ENCODE results near the gene HOXB3.
"Not testable (repeated sequence)": the region's sequence is repeated elsewhere in the genome, so short reads cannot be mapped to it uniquely, and the experiment has no call there.

HOXB3 gene

DNA sequence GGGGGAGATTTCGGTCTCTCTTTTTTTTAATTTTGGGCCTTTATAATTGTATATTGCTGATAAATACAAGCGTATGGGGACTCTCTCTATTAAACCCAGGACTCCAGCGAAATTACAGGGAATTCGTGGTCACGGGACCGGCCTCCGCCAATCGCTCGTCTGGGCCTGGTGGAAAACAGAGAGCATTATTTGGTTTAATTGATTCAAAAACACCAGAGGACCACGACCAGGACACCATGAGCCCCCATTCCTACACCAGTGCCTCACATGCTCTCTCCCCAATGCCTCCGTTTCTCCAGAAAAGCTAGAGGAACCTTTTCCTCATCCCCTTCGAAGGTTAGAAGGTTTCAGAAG, 45.0 kb downstream of the HOXB3 start, which contains the start of gene HOXB2:
Gene HOXB2, minus strand, starts transcription at position 88 of the 354 bp plus-strand sequence. CDS start 198 bp downstream, outside the sequence.
- DNase-seq (ENCODE audit: low read depth), result peak; percentile 49

DNA sequence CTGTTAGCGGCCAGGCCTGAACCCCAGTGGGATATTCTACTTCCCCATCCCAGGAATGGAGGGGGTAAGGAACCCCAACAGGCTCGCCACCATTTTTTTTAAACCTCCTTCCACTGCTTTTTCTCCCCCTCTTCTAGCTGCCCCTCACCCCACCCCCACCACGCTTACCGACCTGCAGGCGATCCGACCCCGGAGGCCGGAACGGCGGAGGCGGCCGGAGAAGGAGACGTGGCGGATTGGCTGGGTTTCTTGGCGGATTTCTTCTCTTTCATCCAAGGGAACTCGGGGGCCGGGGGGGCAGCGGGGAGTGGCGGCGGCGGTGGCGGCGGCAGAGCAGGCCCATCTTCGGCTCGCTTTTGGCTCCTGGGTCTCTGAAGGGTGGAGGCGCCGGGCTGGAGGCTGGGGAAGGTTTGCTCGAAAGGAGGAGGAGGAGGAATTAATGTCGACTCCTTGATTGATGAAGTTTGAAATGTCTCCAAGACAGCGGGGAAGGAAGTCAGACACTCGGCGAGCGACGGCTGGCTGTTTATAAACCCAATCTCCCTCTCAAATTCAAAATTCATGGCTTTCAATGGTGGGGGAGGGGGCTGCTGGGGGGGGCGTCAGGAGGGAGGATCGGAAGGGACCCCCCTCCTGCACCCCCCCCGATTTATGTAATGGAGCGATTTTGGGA, 45.6 kb downstream of the HOXB3 start:
- peak; percentile 72 for DNase-seq (ENCODE audit: low read depth)

DNA sequence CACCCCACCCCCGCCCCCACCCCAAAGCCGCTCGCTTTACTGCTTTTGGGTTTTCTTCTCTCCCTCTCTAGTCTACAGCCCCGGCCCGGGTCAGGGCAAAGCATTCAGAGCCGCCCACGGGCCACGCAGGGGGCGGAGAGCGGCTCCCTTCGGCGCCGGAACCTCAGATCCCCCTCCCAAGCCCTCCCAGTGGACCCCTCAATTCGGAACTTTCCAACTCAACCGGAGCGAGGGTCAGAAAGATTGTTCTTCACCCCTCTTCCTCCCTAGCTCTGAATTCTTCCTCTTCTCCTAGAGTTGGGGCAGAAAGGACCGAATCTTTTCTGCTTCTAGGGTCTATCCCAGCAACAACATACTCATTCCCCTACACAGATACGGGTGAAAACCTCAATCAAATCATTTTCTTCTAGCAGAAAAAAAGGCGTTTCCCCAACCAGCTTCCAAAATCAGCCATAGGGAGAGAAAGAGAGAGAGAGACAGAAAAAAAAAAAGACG, 46.1 kb downstream of the HOXB3 start:
- no peak for DNase-seq (ENCODE audit: low read depth)

GRCh38 chr17:48543107-48543853, 46.8 kb downstream of the HOXB3 start:
- DNase-seq (ENCODE audit: low read depth), result peak; percentile 58

- DNase-seq (ENCODE audit: low read depth), result no peak
These were observed 47.3 kb downstream of the HOXB3 start for GRCh38 chr17:48542698-48543106.

GRCh38 chr17:48542114-48542656, 47.9 kb downstream of the HOXB3 start:
- peak; percentile 50 for DNase-seq (ENCODE audit: low read depth)

DNA sequence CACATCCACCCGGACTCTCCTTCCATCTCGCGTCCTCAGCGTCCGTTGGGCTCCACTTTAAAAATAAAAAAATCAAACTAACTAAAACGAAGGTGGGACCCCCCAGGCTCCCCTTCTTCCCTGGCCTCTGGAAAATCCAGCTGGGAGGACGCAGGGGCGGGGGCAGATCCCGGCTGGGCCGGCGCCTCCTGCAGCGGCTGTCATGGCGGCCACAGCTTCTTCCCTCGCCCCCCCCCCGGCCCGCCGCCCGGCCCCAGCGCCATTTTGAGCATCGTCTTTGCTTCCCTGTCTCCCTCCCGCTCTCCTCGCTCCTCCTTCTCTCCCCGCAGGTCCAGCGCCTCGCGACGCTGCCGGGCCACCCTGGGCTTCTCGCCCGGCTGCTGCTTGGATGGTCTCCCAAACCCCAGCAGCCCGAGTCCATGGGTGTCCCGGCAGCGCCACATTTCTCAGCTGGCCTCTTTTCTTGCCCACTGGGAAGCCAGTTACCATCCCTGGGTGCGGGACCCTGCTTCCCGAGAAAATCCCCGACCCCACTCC, 48.4 kb downstream of the HOXB3 start:
- DNase-seq (ENCODE audit: low read depth), result peak; percentile 72

GRCh38 chr17:48541036-48541576, 48.9 kb downstream of the HOXB3 start:
- DNase-seq (ENCODE audit: low read depth), result no peak

DNA sequence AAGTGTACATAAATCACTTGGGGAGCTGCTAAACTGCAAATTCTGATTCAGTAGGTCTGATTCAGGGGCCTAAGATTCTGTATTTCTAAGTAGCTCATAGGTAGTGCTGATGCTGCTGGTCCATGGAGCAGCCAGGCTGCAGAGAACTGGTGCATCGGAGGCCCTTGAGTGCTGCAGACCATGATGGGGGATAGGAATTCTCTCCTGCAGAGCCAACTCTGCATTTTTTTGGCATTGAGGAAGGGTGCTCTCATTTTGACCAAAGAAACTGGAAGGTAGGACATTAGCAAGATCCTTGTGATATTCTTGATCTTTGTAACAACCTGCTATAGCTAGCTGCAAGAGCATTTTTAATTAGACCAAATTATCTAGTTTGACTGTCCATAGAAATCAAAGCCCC, 49.8 kb downstream of the HOXB3 start:
- no peak for DNase-seq (ENCODE audit: low read depth)

GRCh38 chr17:48539177-48539576, 50.9 kb downstream of the HOXB3 start:
- peak; percentile 82 for DNase-seq (ENCODE audit: low read depth)

DNA sequence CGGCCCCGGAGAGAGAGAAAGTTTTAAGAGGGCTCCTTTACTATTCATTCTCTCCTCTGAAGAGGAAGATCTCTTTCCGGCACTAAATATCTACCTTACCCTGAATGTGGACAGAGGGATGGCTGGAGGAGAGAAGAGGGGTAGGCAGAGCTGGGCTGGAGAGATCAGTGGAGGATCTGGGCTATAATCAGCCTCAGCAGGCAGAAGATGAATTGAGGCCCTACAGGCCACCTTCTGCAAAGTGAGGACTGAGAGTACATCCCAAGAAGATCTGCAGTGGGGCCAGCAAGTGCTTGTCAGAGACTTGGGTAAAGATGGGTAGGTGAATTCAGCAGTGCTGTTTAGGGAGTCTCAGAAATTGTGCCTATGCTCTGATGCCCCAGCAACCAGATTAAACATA, 52.7 kb downstream of the HOXB3 start:
- DNase-seq (ENCODE audit: low read depth), result no peak

GRCh38 chr17:48535793-48536559, 54.1 kb downstream of the HOXB3 start:
- not testable (repeated sequence) for DNase-seq (ENCODE audit: low read depth)

- no peak for DNase-seq (ENCODE audit: low read depth)
These were observed 57.8 kb downstream of the HOXB3 start for GRCh38 chr17:48532261-48532660.

DNA sequence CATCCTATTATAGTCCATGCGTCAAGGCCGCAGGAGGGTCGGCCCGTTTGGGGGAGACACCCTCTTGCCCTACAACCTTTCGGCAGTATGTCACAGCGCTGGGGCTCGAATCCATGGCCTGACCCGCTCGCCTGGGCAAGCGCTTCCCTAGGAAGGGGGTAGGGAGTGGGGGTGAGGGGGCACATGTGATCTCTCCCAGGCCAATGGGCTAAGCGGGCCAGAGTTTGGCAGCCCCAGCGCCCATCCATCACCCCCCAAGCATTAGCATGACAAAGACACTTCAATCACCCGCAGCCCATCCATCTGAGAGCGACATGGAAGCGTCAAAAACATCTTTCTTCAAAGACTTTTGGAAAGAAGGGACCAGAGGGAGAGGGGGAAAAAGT, 59.2 kb downstream of the HOXB3 start, which contains the start of gene HOXB1:
Gene HOXB1, minus strand, starts transcription at position 125 of the 386 bp plus-strand sequence. Its CDS starts 107 bp downstream, at position 18.
- DNase-seq (ENCODE audit: low read depth), result no peak

- no peak for DNase-seq (ENCODE audit: low read depth)
These were observed 59.7 kb downstream of the HOXB3 start for GRCh38 chr17:48530208-48530886.

- no peak for DNase-seq (ENCODE audit: low read depth)
These were observed 60.4 kb downstream of the HOXB3 start for GRCh38 chr17:48529683-48530009.

GRCh38 chr17:48528936-48529682, 60.9 kb downstream of the HOXB3 start:
- no peak for DNase-seq (ENCODE audit: low read depth)

- no peak for DNase-seq (ENCODE audit: low read depth)
These were observed 61.7 kb downstream of the HOXB3 start for GRCh38 chr17:48528153-48528935.

- no peak for DNase-seq (ENCODE audit: low read depth)
These were observed 62.5 kb downstream of the HOXB3 start for GRCh38 chr17:48527547-48527932.

Measured in EH (cell line).